DOHH2 (cell line): ENCODE measurements around the gene PRPF4.

Experiments used
- H3F3A ChIP-seq: fragments of 200-600 bp; sonication (generic), shearing (Covaris generic); 2 replicates; pipeline ENCODE4 v1.6.0; 2016; ENCODE audit warnings: antibody characterized with exemption, mild to moderate bottlenecking; ENCODE audit not compliant: control insufficient read depth, insufficient read depth
- H3K27ac ChIP-seq: fragments of 200-600 bp; sonication (generic); 2 replicates; pipeline ENCODE4 v1.5.1; 2014; ENCODE audit warnings: low read depth, mild to moderate bottlenecking, low read length, moderate library complexity
- H3K27me3 ChIP-seq: fragments of 200-600 bp; sonication (generic); 2 replicates; pipeline ENCODE4 v1.6.1; 2014; ENCODE audit warnings: mild to moderate bottlenecking, low read length, mixed read lengths; ENCODE audit not compliant: control insufficient read depth
- H3K36me3 ChIP-seq: fragments of 200-600 bp; sonication (generic); 2 replicates; pipeline ENCODE4 v1.6.1; 2014; ENCODE audit warnings: mild to moderate bottlenecking, low read length, moderate library complexity, mixed read lengths; ENCODE audit not compliant: control insufficient read depth
- H3K4me1 ChIP-seq: fragments of 200-600 bp; sonication (generic); 2 replicates; pipeline ENCODE4 v1.6.1; 2014; ENCODE audit warnings: mild to moderate bottlenecking, low read length, mixed read lengths; ENCODE audit not compliant: control insufficient read depth
- H3K4me2 ChIP-seq: fragments of 200-600 bp; sonication (generic); 2 replicates; pipeline ENCODE4 v1.6.0; 2014; ENCODE audit warnings: mild to moderate bottlenecking, low read length, moderate library complexity
- H3K4me3 ChIP-seq: fragments of 200-600 bp; sonication (generic); 2 replicates; pipeline ENCODE4 v1.5.1; 2014; ENCODE audit warnings: mild to moderate bottlenecking, low read length, mixed read lengths
- H3K79me2 ChIP-seq: fragments of 200-600 bp; sonication (generic); 2 replicates; pipeline ENCODE4 v1.6.1; 2014; ENCODE audit warnings: mild to moderate bottlenecking, low read length, mixed read lengths; ENCODE audit not compliant: control insufficient read depth
- H3K9me2 ChIP-seq: fragments of 200-600 bp; sonication (generic); replicated peaks from 2 replicates; pipeline ENCODE4 v1.6.1; 2014; ENCODE audit warnings: mild to moderate bottlenecking, low read length, mixed read lengths; ENCODE audit not compliant: control insufficient read depth
- H3K9me3 ChIP-seq: fragments of 200-600 bp; sonication (generic); 2 replicates; pipeline ENCODE4 v1.6.1; 2014; ENCODE audit warnings: antibody characterized with exemption, low read length, mixed read lengths; ENCODE audit not compliant: control insufficient read depth, insufficient read depth
- H4K20me1 ChIP-seq: fragments of 200-600 bp; sonication (generic); 2 replicates; pipeline ENCODE4 v1.6.0; 2014; ENCODE audit warnings: low read depth, mild to moderate bottlenecking, antibody characterized with exemption, low read length, moderate library complexity; ENCODE audit not compliant: control insufficient read depth, insufficient read depth
- CTCF ChIP-seq: fragments of 200-600 bp; sonication (generic); IDR thresholded peaks from one replicate; pipeline ENCODE4 v1.5.1; 2014; ENCODE audit warnings: antibody characterized with exemption, mild to moderate bottlenecking, low read depth, low read length; ENCODE audit not compliant: poor library complexity, severe bottlenecking
- EZH2phosphoT487 ChIP-seq: fragments of 200-600 bp; sonication (generic); IDR thresholded peaks from 2 replicates; pipeline ENCODE4 v1.6.1; 2017; ENCODE audit warnings: borderline replicate concordance, mild to moderate bottlenecking, antibody characterized with exemption, low read length, moderate library complexity, mixed read lengths

PRPF4 gene

GRCh38 chr9:113298311-113298710, 22.9 kb downstream of the PRPF4 start:
- Histone ChIP-seq H3K79me2 (no peaks in the 10 kb centered on the region), H3K4me1 (no peaks in the 10 kb centered on the region), H3K9me3 (no peaks in the 10 kb centered on the region), H3K9me2 (no peaks in the 10 kb centered on the region), H3K27ac (no peak overlapping the region), H3K4me2 (no peak overlapping the region), H3F3A (peaks cover 8% of the 10 kb centered on the region; the same call in 1 of the 2 replicates), H3K36me3 (peaks cover 10% of the 10 kb centered on the region), H3K27me3 (peaks cover 12% of the 10 kb centered on the region), H3K4me3 (no peak overlapping the region), H4K20me1 (no peaks in the 10 kb centered on the region)
- TF ChIP-seq EZH2phosphoT487 (no peak), CTCF (no peak)

- Histone ChIP-seq H3K9me2 (no peaks in the 10 kb centered on the region), H3K27me3 (peaks cover 12% of the 10 kb centered on the region), H3K4me1 (no peaks in the 10 kb centered on the region), H3K79me2 (no peaks in the 10 kb centered on the region), H3K9me3 (no peaks in the 10 kb centered on the region), H4K20me1 (no peaks in the 10 kb centered on the region), H3K4me3 (no peak overlapping the region), H3K27ac (no peak overlapping the region), H3K4me2 (no peak overlapping the region), H3K36me3 (peaks cover 2% of the 10 kb centered on the region), H3F3A (0 out of 2 replicates have a peak, but pooled peaks cover 3% of the 10 kb centered on the region)
- TF ChIP-seq CTCF (no peak), EZH2phosphoT487 (no peak)
Observed at GRCh38 chr9:113298924-113299770, 23.7 kb downstream of the PRPF4 start.

GRCh38 chr9:113299800-113300292, 24.4 kb downstream of the PRPF4 start:
- H3K4me3 ChIP-seq: no peak overlapping the region
- no peaks in the 10 kb centered on the region for H3K9me2 ChIP-seq
- TF ChIP-seq EZH2phosphoT487 (no peak), CTCF (no peak)
- no peak overlapping the region for H3K27ac ChIP-seq
- no peaks in the 10 kb centered on the region for H3K4me1 ChIP-seq
- H3K27me3 ChIP-seq: peaks cover 12% of the 10 kb centered on the region
- H3K4me2 ChIP-seq: no peak overlapping the region
- no peaks in the 10 kb centered on the region for H3K9me3 ChIP-seq
- no peaks in the 10 kb centered on the region for H3K79me2 ChIP-seq
- H3F3A ChIP-seq: 0 out of 2 replicates have a peak, but pooled peaks cover 3% of the 10 kb centered on the region
- H3K36me3 ChIP-seq: no peaks in the 10 kb centered on the region
- no peaks in the 10 kb centered on the region for H4K20me1 ChIP-seq
